GM12872 (cell line): ENCODE measurements around the gene RTTN.

ENCODE experiments used
- TF ChIP-seq, protein P1 (sequence below): IDR thresholded peaks from 3 replicates; pipeline ENCODE4 v1.5.1; 2011; ENCODE audit warnings: low read depth, mild to moderate bottlenecking, low read length, moderate library complexity; ENCODE audit not compliant: insufficient read depth

The RTTN gene

DNA sequence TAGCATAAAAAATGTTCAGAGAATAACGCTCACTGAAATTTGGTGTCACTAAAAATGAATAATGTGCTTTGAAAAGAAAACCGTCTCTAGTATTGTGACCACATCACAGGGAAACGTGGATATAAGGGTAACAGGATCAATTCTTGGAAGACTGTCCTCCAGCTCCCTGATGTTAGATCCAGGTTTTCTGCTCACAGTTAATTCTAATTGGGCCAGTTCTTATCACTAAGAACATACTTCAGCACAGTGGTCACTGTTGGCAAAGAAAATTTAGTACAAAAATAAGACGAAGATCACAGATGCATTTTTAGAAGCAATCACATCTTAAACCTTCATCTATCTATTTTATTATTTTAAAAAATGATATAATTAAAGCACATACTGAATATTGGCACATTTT is 200.8 kb downstream of the RTTN start:
- TF ChIP-seq, protein P1, sequence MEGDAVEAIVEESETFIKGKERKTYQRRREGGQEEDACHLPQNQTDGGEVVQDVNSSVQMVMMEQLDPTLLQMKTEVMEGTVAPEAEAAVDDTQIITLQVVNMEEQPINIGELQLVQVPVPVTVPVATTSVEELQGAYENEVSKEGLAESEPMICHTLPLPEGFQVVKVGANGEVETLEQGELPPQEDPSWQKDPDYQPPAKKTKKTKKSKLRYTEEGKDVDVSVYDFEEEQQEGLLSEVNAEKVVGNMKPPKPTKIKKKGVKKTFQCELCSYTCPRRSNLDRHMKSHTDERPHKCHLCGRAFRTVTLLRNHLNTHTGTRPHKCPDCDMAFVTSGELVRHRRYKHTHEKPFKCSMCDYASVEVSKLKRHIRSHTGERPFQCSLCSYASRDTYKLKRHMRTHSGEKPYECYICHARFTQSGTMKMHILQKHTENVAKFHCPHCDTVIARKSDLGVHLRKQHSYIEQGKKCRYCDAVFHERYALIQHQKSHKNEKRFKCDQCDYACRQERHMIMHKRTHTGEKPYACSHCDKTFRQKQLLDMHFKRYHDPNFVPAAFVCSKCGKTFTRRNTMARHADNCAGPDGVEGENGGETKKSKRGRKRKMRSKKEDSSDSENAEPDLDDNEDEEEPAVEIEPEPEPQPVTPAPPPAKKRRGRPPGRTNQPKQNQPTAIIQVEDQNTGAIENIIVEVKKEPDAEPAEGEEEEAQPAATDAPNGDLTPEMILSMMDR, result no peak

DNA sequence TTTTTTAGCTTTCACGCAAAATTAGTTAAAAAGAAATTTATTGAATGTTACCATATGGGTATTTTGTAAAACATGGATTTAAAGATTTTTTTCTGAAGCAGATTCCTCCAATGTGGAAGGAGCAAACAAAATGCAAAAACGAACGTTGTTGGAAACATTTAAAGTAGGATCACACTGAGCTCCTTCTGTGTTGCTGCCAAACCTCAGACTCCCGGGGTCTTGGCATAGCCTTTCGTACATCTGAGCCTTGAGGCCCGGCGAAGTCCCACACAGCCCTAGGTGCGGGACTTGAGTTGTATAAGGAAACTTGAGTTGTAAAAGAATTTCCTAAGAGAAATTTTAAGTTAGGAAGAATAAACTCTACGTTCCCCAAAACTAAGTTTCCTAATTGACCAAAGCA is 205.8 kb downstream of the RTTN start:
- TF ChIP-seq, protein P1, result no peak

DNA sequence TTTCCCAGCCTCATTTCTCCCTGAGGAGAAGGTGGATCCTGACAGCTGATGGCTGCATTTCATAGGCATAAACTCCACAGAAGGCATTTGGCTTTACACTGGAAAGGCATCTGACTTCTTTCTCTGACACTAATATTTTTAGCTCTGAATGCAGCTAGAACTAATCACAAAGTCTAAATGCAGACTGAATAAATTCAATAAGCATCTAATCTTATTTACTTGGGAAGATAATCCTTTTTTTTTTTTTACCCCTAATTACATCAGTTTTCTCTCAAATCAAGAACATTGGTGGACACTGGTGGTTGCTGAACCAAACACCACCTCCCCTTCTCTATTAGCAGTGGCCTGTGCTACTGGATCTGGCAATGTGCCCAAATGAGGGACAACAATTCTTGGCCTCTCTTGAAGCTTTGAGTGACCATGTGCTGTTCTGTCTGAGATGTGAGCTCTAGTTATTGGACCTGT is 206.9 kb downstream of the RTTN start:
- TF ChIP-seq, protein P1, result no peak

DNA sequence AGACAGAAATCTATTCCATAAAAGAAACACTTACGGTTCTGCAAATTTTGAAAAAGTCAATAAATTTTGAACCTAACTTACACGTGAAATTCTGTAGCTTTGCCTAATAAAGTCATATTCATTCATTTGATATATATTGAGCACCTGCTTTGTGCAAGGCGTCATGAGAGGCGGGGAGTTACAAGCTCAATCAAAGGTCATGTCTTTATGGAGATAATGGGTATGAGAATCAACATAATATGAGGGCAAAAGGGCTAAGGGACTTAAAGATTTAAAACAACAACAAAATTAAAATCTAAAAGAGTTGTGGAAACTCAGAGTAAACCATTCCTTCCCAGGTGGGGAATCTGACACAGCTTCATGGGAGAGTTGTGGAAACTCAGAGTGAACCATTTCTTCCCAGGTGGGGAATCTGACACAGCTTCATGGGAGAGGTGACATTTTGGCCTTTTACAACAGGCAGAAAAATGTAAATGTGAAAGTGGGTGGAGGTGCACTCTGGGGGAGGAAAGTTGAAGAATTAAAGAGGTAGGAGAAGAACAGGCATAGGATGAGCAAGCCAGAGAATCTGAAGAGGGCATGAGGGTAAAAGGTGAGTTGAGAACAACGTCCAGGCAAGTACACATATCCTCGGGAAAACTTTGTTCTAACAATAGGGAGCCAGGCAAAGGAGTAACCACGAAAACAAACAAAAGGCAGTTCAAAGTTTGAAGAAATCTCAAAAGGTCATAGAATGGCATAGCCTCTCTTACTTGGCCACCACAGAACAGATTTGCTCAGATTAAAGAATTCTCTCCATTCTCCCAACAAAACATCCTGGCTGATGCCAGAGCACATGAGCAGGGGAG is 208.3 kb downstream of the RTTN start:
- TF ChIP-seq, protein P1, result no peak

DNA sequence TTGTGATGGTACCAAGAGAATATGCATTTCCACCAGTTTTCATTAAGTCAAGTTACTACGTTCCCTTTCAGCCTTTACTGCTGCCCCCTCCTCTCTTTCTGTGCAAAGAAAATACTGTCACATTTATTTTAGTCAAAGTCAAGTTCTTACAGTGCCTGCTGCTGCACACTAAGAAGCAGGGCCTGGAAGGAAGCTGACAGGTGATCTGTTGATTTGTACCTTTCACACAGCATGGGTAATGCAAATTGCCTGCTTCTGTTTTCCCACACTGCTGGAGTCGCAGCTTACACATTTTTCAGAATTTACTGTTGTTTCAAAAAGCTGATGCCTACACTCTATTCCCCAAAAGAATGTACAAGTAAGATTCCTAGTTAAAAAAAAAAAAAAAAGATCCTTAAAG is 209.1 kb downstream of the RTTN start:
- TF ChIP-seq, protein P1, result no peak

DNA sequence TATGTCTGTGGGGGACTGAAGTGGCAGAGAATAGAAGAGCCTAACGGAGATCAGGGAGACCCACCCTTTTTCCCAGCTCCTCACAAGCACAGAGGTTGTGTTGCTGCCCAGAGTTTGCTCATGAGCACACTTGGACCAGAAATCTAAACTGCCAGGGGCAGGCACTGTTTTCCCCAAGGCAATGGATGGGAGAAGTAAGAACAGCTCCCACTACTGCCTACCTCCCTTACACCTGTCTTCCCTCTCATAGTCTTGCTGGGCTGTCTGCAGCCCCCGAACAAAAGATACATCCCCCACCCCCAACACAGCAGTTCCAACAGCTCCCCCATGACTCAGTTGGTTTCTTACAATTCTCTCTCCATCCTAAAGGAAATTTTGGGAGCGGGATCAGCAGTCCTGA is 209.7 kb downstream of the RTTN start:
- TF ChIP-seq, protein P1, result no peak

DNA sequence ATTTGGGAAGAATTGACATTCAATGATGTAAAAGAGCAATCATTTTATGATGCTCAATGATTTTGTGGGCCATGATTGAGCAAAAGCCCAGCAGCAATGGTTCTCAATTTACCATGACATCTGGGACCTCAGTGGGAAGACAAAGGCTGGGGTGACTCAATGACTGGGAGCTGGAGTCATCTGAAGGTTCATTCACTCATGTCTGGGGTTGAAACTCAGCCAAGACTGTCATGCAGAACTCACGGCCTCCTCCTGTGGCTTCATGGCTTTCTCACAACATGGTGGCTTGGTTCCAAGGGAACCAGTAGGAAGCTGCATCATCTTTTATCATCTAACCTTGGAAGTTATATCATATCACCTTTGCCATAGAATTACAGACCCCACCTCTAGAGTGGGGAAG is 212.7 kb downstream of the RTTN start:
- TF ChIP-seq, protein P1, result no peak
